ENCODE results near the gene ZCCHC24. TPM values are rescaled to one million over a fixed set of nuclear protein-coding genes. Genes with fewer than 3 reads are reported as not detected.

ZCCHC24 gene
- total and polyA plus RNA-seq, 10 donors: 4.9 to 34.1 (median 23.7) TPM

DNA sequence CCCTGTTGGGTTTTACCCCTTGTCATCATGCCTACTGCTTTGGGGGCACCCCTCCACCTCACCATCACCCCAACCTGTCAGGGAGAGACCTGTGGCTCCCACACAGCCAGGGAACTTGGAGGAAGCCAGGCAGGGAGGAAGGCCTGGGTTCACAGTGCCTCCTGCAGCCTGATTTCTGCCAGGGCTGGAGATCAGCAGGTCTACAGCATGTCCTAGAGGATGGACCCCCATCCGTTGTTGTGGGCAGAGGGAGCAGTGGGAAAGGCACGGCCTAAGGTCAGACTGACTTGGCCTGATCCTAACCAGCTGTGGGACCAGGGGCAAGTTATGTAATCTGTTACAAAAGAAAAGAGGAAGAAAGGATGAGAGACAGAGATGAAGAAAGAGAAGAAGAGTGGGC, 28.2 kb downstream of the ZCCHC24 start:
- Histone ChIP-seq H3K27me3 (replicated peaks in 1 of 7) (no peaks in the 10 kb centered on the region), H3K4me3 (no peak overlapping the region), H3K36me3 (peaks cover 0 to 17% (median 0%) of the 10 kb centered on the region in 6 donors), H3K4me1 (peaks cover 0 to 62% (median 18%) of the 10 kb centered on the region in 6 donors), H3K9me3 (no peaks in the 10 kb centered on the region), H3K27ac (peak overlapping the region in 2 of 8 donors; percentile 15 to 34)
- DNase-seq: peak; percentile 58
- TF ChIP-seq CTCF (IDR thresholded peaks at IDR 0.05 in 8 of 11, conservative IDR thresholded peaks at IDR 0.05 in 3 of 11) (no peak), POLR2AphosphoS5 (IDR thresholded peaks at IDR 0.05) (peak in 2 of 3 donors; percentile 25 to 40)
- intact Hi-C loops (cut with DNase I; ENCODE audit: low total_unique reads): no loop called here
- WGBS, 5 donors: 34 to 83% (median 45%) methylated on average over 2 of the region's 2 CpGs

DNA sequence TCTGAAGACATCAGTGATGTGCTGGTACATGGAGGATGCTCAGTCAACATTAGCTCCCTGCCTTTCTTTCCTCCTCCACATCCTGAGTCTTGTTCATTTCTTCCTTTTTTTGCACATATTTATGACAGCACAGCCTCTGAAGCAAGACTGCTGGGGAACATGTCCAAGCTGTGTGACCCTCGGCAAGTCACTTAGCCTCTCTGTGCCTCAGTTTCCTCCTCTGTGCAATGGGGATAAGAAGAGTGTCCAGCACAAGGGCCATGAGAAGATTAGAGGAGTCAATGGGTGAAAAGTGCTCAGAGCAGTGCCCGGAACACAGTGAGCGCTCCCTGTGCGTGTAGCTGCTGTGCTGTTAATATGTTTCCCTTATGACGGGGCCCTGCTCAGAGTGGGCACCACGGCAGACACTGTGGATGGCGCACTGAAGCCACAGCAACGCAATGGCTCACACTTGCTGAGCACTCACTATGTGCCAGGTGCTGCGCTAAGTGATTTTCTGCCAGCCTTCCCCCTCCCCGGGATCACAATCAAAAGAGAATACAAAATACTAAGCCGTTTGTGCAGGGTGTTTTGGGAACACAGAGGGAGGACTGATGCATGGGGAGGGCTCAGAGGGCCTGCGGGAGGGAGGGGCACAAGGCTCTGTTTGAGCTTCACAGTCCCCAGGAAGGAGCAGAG, 28.7 kb downstream of the ZCCHC24 start:
- 70 to 87% (median 83%) methylated on average over 10 to 12 of the region's 12 CpGs for WGBS, 5 donors
- Histone ChIP-seq H3K9me3 (no peaks in the 10 kb centered on the region), H3K36me3 (peaks cover 0 to 17% (median 0%) of the 10 kb centered on the region in 6 donors), H3K4me1 (peaks cover 0 to 62% (median 19%) of the 10 kb centered on the region in 6 donors), H3K4me3 (no peak overlapping the region), H3K27ac (peak overlapping the region in 2 of 8 donors; percentile 15 to 34), H3K27me3 (replicated peaks in 1 of 7) (no peaks in the 10 kb centered on the region)
- intact Hi-C loops (cut with DNase I; ENCODE audit: low total_unique reads): no loop called here
- TF ChIP-seq CTCF (IDR thresholded peaks at IDR 0.05 in 8 of 11, conservative IDR thresholded peaks at IDR 0.05 in 3 of 11): no peak
- peak; percentile 42 for DNase-seq

GRCh38 chr10:79415736-79416577, 29.5 kb downstream of the ZCCHC24 start:
- H3K4me1 ChIP-seq: peaks cover 0 to 62% (median 19%) of the 10 kb centered on the region in 6 donors
- no peak overlapping the region for H3K4me3 ChIP-seq
- no peaks in the 10 kb centered on the region for H3K9me3 ChIP-seq
- H3K27ac ChIP-seq: peak overlapping the region in 3 of 8 donors; percentile 18 to 33 (median 27)
- intact Hi-C loops (cut with DNase I; ENCODE audit: low total_unique reads): no loop called here
- DNase-seq: peak; percentile 56
- TF ChIP-seq POLR2AphosphoS5 (IDR thresholded peaks at IDR 0.05): peak in 1 of 3 donors; percentile 48
- TF ChIP-seq CTCF (IDR thresholded peaks at IDR 0.05 in 8 of 11, conservative IDR thresholded peaks at IDR 0.05 in 3 of 11): no peak
- 63 to 76% (median 68%) methylated on average over 12 of the region's 12 CpGs for WGBS, 5 donors
- H3K36me3 ChIP-seq: peaks cover 0 to 17% (median 0%) of the 10 kb centered on the region in 6 donors
- H3K27me3 ChIP-seq (replicated peaks in 1 of 7): no peaks in the 10 kb centered on the region

GRCh38 chr10:79414714-79415113, 30.7 kb downstream of the ZCCHC24 start:
- intact Hi-C loops (cut with DNase I; ENCODE audit: low total_unique reads): no loop called here
- Histone ChIP-seq H3K27me3 (replicated peaks in 1 of 7) (no peaks in the 10 kb centered on the region), H3K27ac (peak overlapping the region in 1 of 8 donors; percentile 18), H3K4me3 (no peak overlapping the region), H3K4me1 (peaks cover 4 to 53% (median 21%) of the 10 kb centered on the region in 6 donors), H3K36me3 (peaks cover 0 to 17% (median 0%) of the 10 kb centered on the region in 6 donors), H3K9me3 (no peaks in the 10 kb centered on the region)
- TF ChIP-seq POLR2AphosphoS5 (IDR thresholded peaks at IDR 0.05): no peak
- no peak for TF ChIP-seq CTCF (IDR thresholded peaks at IDR 0.05 in 8 of 11, conservative IDR thresholded peaks at IDR 0.05 in 3 of 11)
- TF ChIP-seq POLR2A (IDR thresholded peaks at IDR 0.05): no peak
- WGBS, 5 donors: 66 to 94% (median 92%) methylated on average over 3 of the region's 3 CpGs
- no peak for DNase-seq
